GM19467 (cell line): Measurements from ENCODE around the gene RACGAP1.

Experiments used
- ATAC-seq: cut with Tn5 transposase; IDR thresholded peaks from one replicate; pipeline ENCODE4 v1.9.1; 2021; ENCODE audit warnings: mild to moderate bottlenecking, moderate library complexity; ENCODE audit not compliant: unreplicated experiment

RACGAP1 gene

DNA sequence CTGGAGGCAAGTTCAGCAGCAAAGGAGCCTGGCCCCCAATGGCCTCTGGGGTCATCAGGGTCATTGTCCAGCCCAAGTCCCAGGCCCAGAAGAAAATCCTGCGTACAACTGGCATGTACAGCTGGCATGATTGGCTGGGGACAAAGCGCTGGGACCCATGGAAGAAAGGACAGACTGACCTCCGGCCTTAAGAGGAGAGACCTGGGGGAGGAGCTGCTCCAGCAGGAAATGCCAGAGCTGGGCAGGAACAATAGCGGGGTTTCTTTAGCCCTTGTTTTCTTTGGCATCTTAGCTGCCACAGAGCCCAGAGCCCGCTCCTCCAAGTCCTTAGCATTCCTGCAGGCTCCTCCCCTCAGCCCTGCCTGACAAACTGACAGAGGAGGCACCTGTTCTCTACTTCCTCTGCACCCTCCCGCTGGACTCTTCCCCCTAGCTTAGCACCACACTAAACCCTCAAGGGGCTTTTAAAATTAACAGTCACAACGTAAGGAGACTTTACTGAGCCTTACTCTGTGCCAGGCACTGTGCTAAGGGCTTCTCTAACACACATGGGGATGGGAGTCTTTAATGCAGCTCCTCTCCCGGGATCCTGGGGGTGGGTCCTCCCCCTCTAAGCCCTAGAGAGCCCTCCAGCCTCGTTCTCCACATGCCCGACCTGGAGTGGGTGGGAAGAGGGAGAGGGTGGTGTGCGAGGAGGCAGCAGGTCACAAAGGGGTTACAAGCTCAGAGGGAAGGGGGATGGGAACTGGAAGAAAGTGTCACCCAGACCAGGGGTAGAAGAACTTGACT is 65.4 kb downstream of the RACGAP1 start:
- ATAC-seq, result no peak

DNA sequence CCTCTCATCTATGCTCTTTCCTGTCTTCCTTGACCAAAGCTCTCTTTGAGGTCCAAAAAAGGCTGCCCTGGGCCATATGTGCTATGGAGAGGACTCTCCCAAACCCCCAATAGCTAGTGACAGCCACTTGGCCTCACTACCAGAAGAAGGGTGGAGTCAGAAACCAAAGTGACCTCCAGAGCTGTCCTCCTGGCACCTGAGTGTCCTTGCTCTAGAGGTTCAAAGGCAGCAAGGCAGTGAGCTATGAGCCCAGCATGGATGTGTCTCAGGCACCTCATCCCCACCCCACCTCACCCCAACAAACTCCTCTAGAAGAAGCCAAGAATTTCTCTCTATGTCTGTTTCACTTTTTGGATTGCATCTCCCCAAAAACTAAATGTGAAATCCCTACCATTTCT is 67.7 kb downstream of the RACGAP1 start:
- ATAC-seq, result no peak

GRCh38 chr12:49956663-49957569 is 68.4 kb downstream of the RACGAP1 start:
- no peak for ATAC-seq

GRCh38 chr12:49955899-49956662 is 69.2 kb downstream of the RACGAP1 start:
- ATAC-seq, result no peak

DNA sequence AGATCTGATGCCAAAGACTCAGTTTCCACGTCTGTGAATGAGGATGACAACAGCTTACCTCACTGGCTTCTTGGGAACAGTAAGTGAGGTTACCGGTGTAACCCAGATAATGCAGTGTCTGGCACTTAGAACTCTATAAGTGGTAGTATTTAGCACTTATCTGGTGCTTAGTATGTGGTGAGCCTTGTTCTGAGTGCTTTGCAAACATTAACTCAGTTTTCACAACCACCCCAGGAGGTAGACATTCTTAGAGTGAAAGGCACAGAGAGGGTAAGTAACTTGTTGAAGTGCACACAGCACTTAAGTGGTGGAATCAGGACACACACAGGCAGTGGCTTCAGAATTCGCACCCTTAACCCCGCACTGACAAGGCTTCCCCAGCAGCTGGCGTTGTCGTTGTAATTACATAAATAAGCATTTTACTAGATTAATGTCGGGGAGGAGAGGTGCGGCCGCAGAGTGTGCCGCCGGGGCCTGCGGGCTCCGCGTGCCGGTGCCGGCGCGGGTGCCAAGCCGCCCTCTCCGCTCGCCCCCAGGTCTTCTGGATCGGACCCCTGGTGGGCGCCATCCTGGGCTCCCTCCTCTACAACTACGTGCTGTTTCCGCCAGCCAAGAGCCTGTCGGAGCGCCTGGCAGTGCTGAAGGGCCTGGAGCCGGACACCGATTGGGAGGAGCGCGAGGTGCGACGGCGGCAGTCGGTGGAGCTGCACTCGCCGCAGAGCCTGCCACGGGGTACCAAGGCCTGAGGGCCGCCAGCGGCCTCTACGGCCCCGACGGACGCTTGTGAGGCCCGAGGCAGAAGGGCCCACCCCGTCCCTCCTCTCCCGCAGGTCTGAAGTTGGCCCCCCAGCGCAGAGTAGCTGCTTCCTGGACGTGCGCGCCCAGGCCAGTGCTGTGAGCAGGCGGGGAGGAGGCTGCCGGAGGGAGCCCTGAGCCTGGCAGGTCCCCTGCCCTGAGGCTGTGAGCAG is 70.1 kb downstream of the RACGAP1 start:
- no peak for ATAC-seq

DNA sequence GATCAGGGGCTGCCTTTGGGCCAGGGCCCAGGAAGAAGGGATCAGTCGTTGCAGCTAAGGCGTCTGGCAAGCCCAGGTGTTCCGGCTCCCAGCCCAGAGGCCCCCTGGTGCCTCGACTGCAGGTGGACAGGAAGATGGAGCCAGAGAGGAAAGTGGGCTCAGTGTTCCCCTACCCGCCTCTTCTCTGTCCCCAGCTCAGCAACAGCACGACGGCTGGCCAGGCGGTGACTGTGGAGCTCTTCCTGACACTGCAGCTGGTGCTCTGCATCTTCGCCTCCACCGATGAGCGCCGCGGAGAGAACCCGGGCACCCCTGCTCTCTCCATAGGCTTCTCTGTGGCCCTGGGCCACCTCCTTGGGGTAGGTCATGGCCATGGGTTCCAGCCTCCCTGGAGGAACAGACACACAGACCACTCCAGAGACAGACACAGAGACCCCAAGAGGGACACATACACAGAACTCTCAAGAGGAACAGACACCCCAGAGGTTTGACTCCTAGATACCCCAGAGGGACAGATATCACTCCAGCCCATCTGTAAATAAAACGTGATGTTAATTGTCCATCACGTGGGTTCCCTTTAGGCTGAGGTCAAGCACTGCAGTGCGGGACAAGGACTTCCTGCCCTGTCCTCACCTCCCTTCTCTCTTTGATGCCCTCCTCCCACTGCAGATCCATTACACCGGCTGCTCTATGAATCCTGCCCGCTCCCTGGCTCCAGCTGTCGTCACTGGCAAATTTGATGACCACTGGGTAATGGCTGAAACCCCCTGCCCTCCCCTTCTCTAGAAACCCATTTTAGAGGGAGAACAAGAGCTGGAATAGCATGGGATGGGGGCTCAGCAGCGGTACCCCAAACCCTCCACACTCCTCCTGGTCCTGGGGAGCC is 71.1 kb downstream of the RACGAP1 start:
- ATAC-seq, result no peak

GRCh38 chr12:49953151-49953550 is 72.1 kb downstream of the RACGAP1 start:
- ATAC-seq, result no peak

DNA sequence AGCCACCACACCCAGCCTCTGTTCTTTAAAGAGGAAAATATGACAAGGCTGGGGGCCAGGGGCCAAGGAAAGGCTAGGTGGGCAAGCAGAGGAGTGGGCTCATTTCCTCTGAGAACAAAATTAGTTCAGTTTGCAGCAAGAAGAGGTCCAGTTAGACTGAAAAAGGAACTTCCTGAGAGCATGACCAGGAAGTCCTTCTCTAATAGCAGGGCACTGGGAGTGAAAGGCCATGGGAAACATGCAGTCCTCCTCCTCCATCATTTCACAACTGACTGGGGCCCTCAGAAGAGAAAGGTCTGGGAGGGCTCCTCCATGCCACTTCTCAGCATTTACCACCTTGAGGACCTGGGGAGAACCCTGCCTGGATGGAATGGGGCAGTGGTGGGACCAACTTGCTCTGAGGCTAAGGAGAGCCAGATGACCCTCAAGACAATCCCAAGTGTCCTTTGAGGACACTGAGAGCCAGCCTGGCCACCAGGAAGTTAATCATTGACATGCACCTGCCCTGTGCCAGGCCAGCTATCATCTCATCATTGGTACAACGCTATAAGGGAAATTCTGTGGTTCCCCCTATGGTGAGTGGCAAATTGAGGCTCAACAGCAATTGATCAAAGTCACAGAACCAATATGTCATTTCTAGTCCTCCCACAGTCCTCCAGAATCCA is 72.8 kb downstream of the RACGAP1 start:
- ATAC-seq, result no peak

GRCh38 chr12:49951411-49952240 is 73.7 kb downstream of the RACGAP1 start:
- no peak for ATAC-seq

DNA sequence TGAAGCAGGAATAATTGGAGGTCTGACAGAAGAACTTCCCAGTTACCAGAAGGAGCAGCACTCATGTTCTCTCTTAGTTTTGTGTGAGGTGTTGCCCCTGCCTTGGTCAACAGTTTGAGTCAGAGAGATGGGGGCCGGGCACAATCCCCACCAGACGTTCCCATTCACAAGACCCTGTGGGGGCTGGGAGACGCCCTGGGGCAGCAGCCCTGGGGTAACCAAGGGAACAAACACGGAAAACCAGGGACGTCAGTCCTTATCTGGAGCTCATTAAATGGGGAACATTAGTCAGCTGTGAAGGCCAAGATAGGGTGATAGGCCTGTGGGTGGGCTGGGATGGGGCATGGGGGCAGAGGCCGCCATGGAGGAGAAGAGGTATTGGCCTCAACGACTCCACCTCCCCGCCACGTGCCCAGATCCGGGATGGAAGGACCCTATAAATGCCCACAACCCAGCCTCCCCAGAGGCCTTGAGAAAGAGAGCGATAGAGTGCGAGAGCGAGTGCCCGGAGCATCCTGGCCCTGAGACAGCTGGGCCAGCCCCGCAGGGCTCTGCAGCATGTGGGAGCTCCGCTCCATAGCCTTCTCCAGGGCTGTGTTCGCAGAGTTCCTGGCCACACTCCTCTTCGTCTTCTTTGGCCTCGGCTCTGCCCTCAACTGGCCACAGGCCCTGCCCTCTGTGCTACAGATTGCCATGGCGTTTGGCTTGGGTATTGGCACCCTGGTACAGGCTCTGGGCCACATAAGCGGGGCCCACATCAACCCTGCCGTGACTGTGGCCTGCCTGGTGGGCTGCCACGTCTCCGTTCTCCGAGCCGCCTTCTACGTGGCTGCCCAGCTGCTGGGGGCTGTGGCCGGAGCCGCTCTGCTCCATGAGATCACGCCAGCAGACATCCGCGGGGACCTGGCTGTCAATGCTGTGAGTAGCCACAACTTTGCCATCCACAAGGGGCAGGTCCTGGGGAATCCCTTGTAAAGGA is 74.7 kb downstream of the RACGAP1 start, which contains the start of gene AQP2:
Gene AQP2 (plus strand): TSS at position 465 of the 979 bp plus-strand sequence. CDS start 94 bp downstream, at position 559.
- ATAC-seq, result no peak

DNA sequence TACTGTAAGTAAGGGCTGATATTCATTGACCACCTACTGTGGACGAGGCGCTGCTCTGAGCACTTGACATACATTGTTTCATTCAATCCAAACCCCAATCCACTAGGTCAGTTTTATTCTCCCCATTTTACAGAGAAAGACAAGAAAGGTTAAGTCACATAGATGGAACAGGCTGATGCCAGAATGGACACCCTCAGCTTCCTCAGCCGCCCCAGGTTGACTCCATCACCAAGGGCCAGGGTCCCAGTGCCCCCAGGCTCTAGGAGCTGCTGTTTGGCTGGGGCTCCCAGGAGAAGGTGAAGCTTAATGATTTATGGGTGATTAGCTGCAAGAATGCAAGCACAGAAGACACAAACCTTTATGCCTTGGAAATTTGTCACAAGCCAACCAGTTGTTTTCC is 75.4 kb downstream of the RACGAP1 start:
- no peak for ATAC-seq

DNA sequence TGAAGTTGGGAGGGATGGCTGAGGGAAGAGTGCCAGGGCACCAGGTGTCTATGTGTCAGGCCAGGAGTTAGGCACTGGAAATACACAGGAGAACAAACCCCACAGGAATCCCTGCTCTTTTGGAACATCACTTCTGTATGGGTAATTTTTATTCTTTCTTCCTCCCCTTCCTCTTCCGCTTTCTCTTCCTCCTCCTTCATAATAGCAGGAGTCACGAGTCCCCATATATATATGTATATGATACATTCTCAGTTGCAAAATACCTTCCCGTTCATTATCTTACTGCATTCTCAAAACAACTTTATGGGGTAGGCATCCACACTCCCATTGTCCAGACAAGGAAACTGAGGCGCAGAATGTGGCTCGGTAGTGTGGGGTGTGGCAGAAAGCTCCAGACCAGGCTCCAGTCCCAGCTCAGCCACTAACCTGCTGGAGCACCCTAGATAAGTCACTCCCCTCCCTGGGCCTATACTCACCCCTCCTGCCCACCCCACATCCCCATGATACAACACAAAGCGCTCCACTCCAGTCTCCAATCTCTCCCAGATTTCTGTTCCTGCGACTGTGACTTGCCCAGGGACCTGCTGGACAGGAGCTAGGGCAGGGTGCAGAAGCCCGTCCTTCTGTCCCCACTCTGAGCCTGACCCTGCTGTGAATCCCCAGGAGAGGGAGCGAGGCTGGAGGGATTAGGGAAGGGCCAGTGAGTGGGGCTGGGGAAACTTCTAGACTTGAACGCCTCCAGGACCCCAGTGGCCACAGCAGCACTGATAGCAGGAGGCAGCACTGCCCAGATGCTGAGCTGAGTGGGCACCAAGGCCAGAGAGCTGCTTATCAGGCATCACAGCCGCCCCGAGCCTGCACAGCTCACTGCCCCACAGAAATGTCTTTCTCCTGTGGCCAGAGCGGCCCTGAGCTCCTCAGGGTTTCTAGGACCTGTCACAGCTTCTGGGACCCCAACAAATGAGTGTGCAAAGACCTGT is 76.1 kb downstream of the RACGAP1 start:
- no peak for ATAC-seq

DNA sequence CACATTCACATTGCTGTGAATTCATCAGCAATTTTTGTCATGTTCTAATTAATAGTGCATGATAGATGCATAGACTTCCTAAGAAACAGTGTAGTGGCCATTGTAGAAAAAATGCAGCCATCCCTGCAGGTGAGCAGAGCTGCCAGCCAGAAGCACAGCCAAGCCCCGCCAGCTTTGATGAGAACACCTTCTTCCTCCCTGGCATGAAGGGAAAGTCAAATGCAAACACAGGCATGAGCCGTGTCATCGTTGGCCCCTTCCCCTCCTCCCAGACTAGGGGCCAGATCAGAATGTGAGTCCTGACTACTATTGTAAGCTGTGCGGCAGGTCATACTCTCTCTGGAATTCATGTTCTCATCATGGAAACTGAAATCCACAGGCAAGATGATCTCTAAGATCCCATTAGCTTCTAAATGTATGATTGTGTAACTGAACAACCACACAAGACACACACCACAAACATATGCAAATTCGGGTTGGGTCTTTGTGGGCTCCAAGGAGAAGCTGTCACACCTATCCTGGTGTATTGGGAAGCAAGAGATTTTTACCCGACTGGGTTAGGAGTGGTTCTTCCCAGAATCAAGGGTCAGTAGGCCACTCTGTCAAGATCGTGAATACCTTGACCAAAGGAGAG is 77.6 kb downstream of the RACGAP1 start:
- ATAC-seq, result no peak

DNA sequence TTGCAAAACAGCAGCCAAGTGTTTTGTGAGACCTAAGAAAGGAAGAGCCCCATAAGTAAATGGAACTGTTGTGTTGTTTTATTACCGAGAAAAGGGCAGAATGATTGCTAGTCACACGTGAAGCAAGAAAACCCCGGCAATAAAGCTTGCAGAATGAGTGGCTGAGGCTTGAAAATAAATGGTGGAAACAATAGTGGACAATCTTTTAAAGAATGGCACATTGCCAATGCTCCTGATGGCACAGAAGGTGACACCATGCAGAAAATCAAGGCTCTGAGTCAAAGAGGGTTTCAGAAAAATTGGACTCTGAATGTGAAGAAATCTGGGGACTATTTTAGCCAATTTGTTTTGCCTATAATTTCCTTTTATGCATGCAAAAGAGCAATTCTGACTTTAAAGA is 78.8 kb downstream of the RACGAP1 start:
- ATAC-seq, result no peak

DNA sequence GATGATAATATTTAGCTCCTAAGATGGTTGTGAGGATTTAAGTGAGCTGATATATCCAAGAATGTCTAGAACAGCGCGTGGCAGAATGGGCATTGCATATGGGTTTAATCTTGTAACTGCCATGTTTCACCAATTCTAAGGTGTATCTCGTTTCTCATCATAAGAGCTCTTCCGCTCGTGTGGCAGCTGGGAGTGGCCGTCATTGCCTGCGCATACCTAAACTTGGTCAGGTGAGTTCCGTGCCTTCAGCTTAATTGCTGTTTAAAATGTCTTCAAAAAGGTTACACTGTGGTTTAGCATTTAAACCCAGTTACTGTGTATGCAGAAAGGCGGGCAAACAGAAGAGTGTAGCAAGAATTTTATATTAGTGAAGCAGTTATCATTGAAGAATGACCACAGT is 79.2 kb downstream of the RACGAP1 start:
- no peak for ATAC-seq
